IPS DF 6.9 (cell line): ENCODE data around the gene LAMA5.

Experiments used
- DNase-seq: peaks from one replicate; pipeline ENCODE4 v3.0.0-alpha.2; 2013; ENCODE audit warnings: low read depth, low spot score
- H3K27ac ChIP-seq: one replicate; pipeline ENCODE4 v1.5.1; 2013; ENCODE audit warnings: low read length, control low read depth
- H3K27me3 ChIP-seq: 2 replicates; pipeline ENCODE4 v1.6.1; 2013; ENCODE audit warnings: mild to moderate bottlenecking, low read length; ENCODE audit not compliant: control insufficient read depth, insufficient read depth
- H3K36me3 ChIP-seq: 2 replicates; pipeline ENCODE4 v1.6.1; 2013; ENCODE audit warnings: low read length; ENCODE audit not compliant: control insufficient read depth, insufficient read depth
- H3K4me1 ChIP-seq: 2 replicates; pipeline ENCODE4 v1.6.1; 2013; ENCODE audit warnings: low read length; ENCODE audit not compliant: control insufficient read depth, insufficient read depth
- H3K4me3 ChIP-seq: 2 replicates; pipeline ENCODE4 v1.5.1; 2013; ENCODE audit warnings: mild to moderate bottlenecking, low read length
- H3K9me3 ChIP-seq: 2 replicates; pipeline ENCODE4 v1.6.1; 2013; ENCODE audit warnings: low read length, inconsistent platforms; ENCODE audit not compliant: control insufficient read depth, insufficient read depth
- WGBS: extraction: QIAGEN DNeasy Blood & Tissue Kit; methylation state at CpG from one replicate; pipeline ENCODE4 v1.1.7; 2013; ENCODE audit warnings: mixed read lengths, missing lambda C conversion rate; ENCODE audit not compliant: insufficient read length, insufficient coverage; 5-methylcytosine and 5-hydroxymethylcytosine counted together

The LAMA5 gene

GRCh38 chr20:62323146-62323979 is 43.7 kb downstream of the LAMA5 start:
- no peak for DNase-seq
- Histone ChIP-seq H3K36me3 (peaks cover 81% of the 10 kb centered on the region), H3K4me3 (no peak overlapping the region; the same call in 1 of the 2 replicates), H3K9me3 (no peaks in the 10 kb centered on the region), H3K27me3 (no peaks in the 10 kb centered on the region), H3K27ac (no peak overlapping the region), H3K4me1 (no peaks in the 10 kb centered on the region; the same call in 1 of the 2 replicates)
- WGBS: no CpG with 5 or more reads among the region's 52 CpGs

GRCh38 chr20:62322492-62323041 is 44.5 kb downstream of the LAMA5 start:
- WGBS: no CpG with 5 or more reads among the region's 16 CpGs
- no peak for DNase-seq
- H3K36me3 ChIP-seq: peaks cover 75% of the 10 kb centered on the region

GRCh38 chr20:62321975-62322374 is 45.1 kb downstream of the LAMA5 start:
- no peak for DNase-seq
- Histone ChIP-seq H3K27me3 (no peaks in the 10 kb centered on the region), H3K4me1 (no peaks in the 10 kb centered on the region; the same call in 1 of the 2 replicates), H3K9me3 (no peaks in the 10 kb centered on the region), H3K36me3 (peaks cover 75% of the 10 kb centered on the region), H3K27ac (no peak overlapping the region), H3K4me3 (no peak overlapping the region)
- WGBS: no CpG with 5 or more reads among the region's 16 CpGs

More at GRCh38 chr20:62322492-62323041, 44.5 kb downstream of the LAMA5 start:
- Histone ChIP-seq H3K4me3 (no peak overlapping the region), H3K4me1 (no peaks in the 10 kb centered on the region; the same call in 1 of the 2 replicates), H3K27ac (no peak overlapping the region), H3K9me3 (no peaks in the 10 kb centered on the region), H3K27me3 (no peaks in the 10 kb centered on the region)

- no peaks in the 10 kb centered on the region for H3K9me3 ChIP-seq
- H3K27me3 ChIP-seq: no peaks in the 10 kb centered on the region
- WGBS: no CpG with 5 or more reads among the region's 7 CpGs
- H3K4me1 ChIP-seq: no peaks in the 10 kb centered on the region; the same call in 1 of the 2 replicates
- H3K27ac ChIP-seq: no peak overlapping the region
- H3K4me3 ChIP-seq: no peak overlapping the region
- no peak for DNase-seq
- peaks cover 75% of the 10 kb centered on the region for H3K36me3 ChIP-seq
Observed at GRCh38 chr20:62321521-62321948, 45.6 kb downstream of the LAMA5 start.

- no peak for DNase-seq
- no peaks in the 10 kb centered on the region; the same call in 1 of the 2 replicates for H3K4me1 ChIP-seq
- H3K27ac ChIP-seq: no peak overlapping the region
- H3K27me3 ChIP-seq: no peaks in the 10 kb centered on the region
- peaks cover 79% of the 10 kb centered on the region for H3K36me3 ChIP-seq
- no CpG with 5 or more reads among the region's 22 CpGs for WGBS
- H3K9me3 ChIP-seq: no peaks in the 10 kb centered on the region
- no peak overlapping the region for H3K4me3 ChIP-seq
Observed at GRCh38 chr20:62320581-62321354, 46.3 kb downstream of the LAMA5 start.

- Histone ChIP-seq H3K36me3 (peaks cover 80% of the 10 kb centered on the region), H3K9me3 (no peaks in the 10 kb centered on the region), H3K4me1 (no peaks in the 10 kb centered on the region; the same call in 1 of the 2 replicates), H3K27ac (no peak overlapping the region), H3K4me3 (no peak overlapping the region), H3K27me3 (no peaks in the 10 kb centered on the region)
- no peak for DNase-seq
- no CpG with 5 or more reads among the region's 29 CpGs for WGBS
Observed at GRCh38 chr20:62319346-62319909, 47.7 kb downstream of the LAMA5 start.

- no peaks in the 10 kb centered on the region; the same call in 1 of the 2 replicates for H3K4me1 ChIP-seq
- DNase-seq: no peak
- peaks cover 80% of the 10 kb centered on the region for H3K36me3 ChIP-seq
- H3K4me3 ChIP-seq: no peak overlapping the region
- H3K27me3 ChIP-seq: no peaks in the 10 kb centered on the region
- WGBS: no CpG with 5 or more reads among the region's 36 CpGs
- H3K27ac ChIP-seq: no peak overlapping the region
- no peaks in the 10 kb centered on the region for H3K9me3 ChIP-seq
Observed at GRCh38 chr20:62318400-62319345, 48.4 kb downstream of the LAMA5 start.

GRCh38 chr20:62317167-62317655 is 49.9 kb downstream of the LAMA5 start:
- no peaks in the 10 kb centered on the region for H3K27me3 ChIP-seq
- H3K9me3 ChIP-seq: no peaks in the 10 kb centered on the region
- no peaks in the 10 kb centered on the region; the same call in 1 of the 2 replicates for H3K4me1 ChIP-seq
- WGBS: no CpG with 5 or more reads among the region's 18 CpGs
- peaks cover 83% of the 10 kb centered on the region for H3K36me3 ChIP-seq
- no peak overlapping the region for H3K4me3 ChIP-seq
- no peak for DNase-seq
- H3K27ac ChIP-seq: no peak overlapping the region

GRCh38 chr20:62316331-62317166 is 50.6 kb downstream of the LAMA5 start:
- Histone ChIP-seq H3K27ac (no peak overlapping the region), H3K4me1 (no peaks in the 10 kb centered on the region), H3K9me3 (no peaks in the 10 kb centered on the region), H3K36me3 (peaks cover 82% of the 10 kb centered on the region), H3K4me3 (no peak overlapping the region), H3K27me3 (no peaks in the 10 kb centered on the region)
- no CpG with 5 or more reads among the region's 40 CpGs for WGBS
- no peak for DNase-seq
